ENCODE results near the gene ABCC1.

Gene ABCC1

GRCh38 chr16:16075488-16076422 lies 126.3 kb downstream of the ABCC1 start:
- peak overlapping the region; percentile 17 for H4K91ac ChIP-seq (ENCODE audit: low read depth, low read length)
- H2AK5ac ChIP-seq (ENCODE audit: low read length) = peak overlapping the region; percentile 66
- H3K9ac ChIP-seq (ENCODE audit: low read length) = no peak overlapping the region
- H3K27ac ChIP-seq (ENCODE audit: low read depth, low read length) = no peak overlapping the region
- no peak overlapping the region for H3K23ac ChIP-seq (ENCODE audit: low read length)
- H4K12ac ChIP-seq (ENCODE audit: low read depth, low read length) = no peak overlapping the region
- no peak overlapping the region for H3K4me2 ChIP-seq (ENCODE audit: low read length)
- H3K79me1 ChIP-seq (ENCODE audit: low read length) = peaks cover 4% of the 10 kb centered on the region
- H3K36me3 ChIP-seq (ENCODE audit: control insufficient read depth in 1 of 2, insufficient read depth in 2 of 2, low read length in 2 of 2) = peaks cover 13 to 15% of the 10 kb centered on the region in 2 experiments
- H2BK12ac ChIP-seq (ENCODE audit: low read length) = peak overlapping the region; percentile 51
- H4K8ac ChIP-seq (ENCODE audit: low read depth, low read length) = peak overlapping the region; percentile 33
- H2BK5ac ChIP-seq (ENCODE audit: low read depth, low read length, poor library complexity) = no peak overlapping the region
- peak overlapping the region; percentile 30 for H3K18ac ChIP-seq (ENCODE audit: low read length)
- H3K14ac ChIP-seq (ENCODE audit: low read length) = peak overlapping the region; percentile 45
- WGBS (ENCODE audit: extremely low coverage, insufficient coverage, insufficient read length) = no CpG with 5 or more reads among the region's 31 CpGs
- peak overlapping the region; percentile 56 for H2BK120ac ChIP-seq (ENCODE audit: insufficient read depth, low read length, poor library complexity)
- peak in 1 of 2 donors; percentile 32 for DNase-seq
- H3K4ac ChIP-seq (ENCODE audit: low read depth, low read length) = no peak overlapping the region
- no peaks in the 10 kb centered on the region for H3K9me3 ChIP-seq (ENCODE audit: insufficient read depth, low read depth, low read length)
- H3K4me1 ChIP-seq (ENCODE audit: control insufficient read depth in 1 of 2, insufficient read depth in 2 of 2, low read length in 2 of 2) = peaks cover 10 to 13% of the 10 kb centered on the region in 2 experiments
- H3K79me2 ChIP-seq (ENCODE audit: control insufficient read depth, insufficient read depth, low read length, poor library complexity) = peaks cover 2% of the 10 kb centered on the region
- peak overlapping the region; percentile 32 for H3K4me3 ChIP-seq (ENCODE audit: low read depth, low read length)
- H3K27me3 ChIP-seq (ENCODE audit: insufficient read depth, low read length) = no peaks in the 10 kb centered on the region
- no peak overlapping the region for H2AFZ ChIP-seq (ENCODE audit: insufficient read depth, low read length, poor library complexity)

GRCh38 chr16:16076423-16076813 lies 127.0 kb downstream of the ABCC1 start:
- H3K9ac ChIP-seq (ENCODE audit: low read length) = no peak overlapping the region
- no peak overlapping the region for H3K18ac ChIP-seq (ENCODE audit: low read length)
- peaks cover 10 to 13% of the 10 kb centered on the region in 2 experiments for H3K4me1 ChIP-seq (ENCODE audit: control insufficient read depth in 1 of 2, insufficient read depth in 2 of 2, low read length in 2 of 2)
- no peak overlapping the region for H4K8ac ChIP-seq (ENCODE audit: low read depth, low read length)
- no peak overlapping the region for H3K4ac ChIP-seq (ENCODE audit: low read depth, low read length)
- no peak overlapping the region for H3K27ac ChIP-seq (ENCODE audit: low read depth, low read length)
- peaks cover 13 to 15% of the 10 kb centered on the region in 2 experiments for H3K36me3 ChIP-seq (ENCODE audit: control insufficient read depth in 1 of 2, insufficient read depth in 2 of 2, low read length in 2 of 2)
- peaks cover 2% of the 10 kb centered on the region for H3K79me2 ChIP-seq (ENCODE audit: control insufficient read depth, insufficient read depth, low read length, poor library complexity)
- H4K91ac ChIP-seq (ENCODE audit: low read depth, low read length) = no peak overlapping the region
- peaks cover 4% of the 10 kb centered on the region for H3K79me1 ChIP-seq (ENCODE audit: low read length)
- peak overlapping the region; percentile 32 for H3K4me3 ChIP-seq (ENCODE audit: low read depth, low read length)
- peak in 1 of 2 donors; percentile 9 for DNase-seq
- H3K23ac ChIP-seq (ENCODE audit: low read length) = no peak overlapping the region
- H2AK5ac ChIP-seq (ENCODE audit: low read length) = no peak overlapping the region
- no peak overlapping the region for H2AFZ ChIP-seq (ENCODE audit: insufficient read depth, low read length, poor library complexity)
- no peak overlapping the region for H4K12ac ChIP-seq (ENCODE audit: low read depth, low read length)
- H2BK120ac ChIP-seq (ENCODE audit: insufficient read depth, low read length, poor library complexity) = no peak overlapping the region
- H3K4me2 ChIP-seq (ENCODE audit: low read length) = no peak overlapping the region
- H2BK5ac ChIP-seq (ENCODE audit: low read depth, low read length, poor library complexity) = no peak overlapping the region
- H3K27me3 ChIP-seq (ENCODE audit: insufficient read depth, low read length) = no peaks in the 10 kb centered on the region
- H2BK12ac ChIP-seq (ENCODE audit: low read length) = no peak overlapping the region
- no CpG with 5 or more reads among the region's 9 CpGs for WGBS (ENCODE audit: extremely low coverage, insufficient coverage, insufficient read length)
- H3K9me3 ChIP-seq (ENCODE audit: insufficient read depth, low read depth, low read length) = no peaks in the 10 kb centered on the region
- H3K14ac ChIP-seq (ENCODE audit: low read length) = no peak overlapping the region

GRCh38 chr16:16080465-16081065 lies 131.1 kb downstream of the ABCC1 start:
- H4K12ac ChIP-seq (ENCODE audit: low read depth, low read length) = no peak overlapping the region
- H2BK120ac ChIP-seq (ENCODE audit: insufficient read depth, low read length, poor library complexity) = no peak overlapping the region
- no peak overlapping the region for H2AK5ac ChIP-seq (ENCODE audit: low read length)
- no peak overlapping the region for H2AFZ ChIP-seq (ENCODE audit: insufficient read depth, low read length, poor library complexity)
- no peak overlapping the region for H3K9ac ChIP-seq (ENCODE audit: low read length)
- no peak overlapping the region for H3K4me3 ChIP-seq (ENCODE audit: low read depth, low read length)
- WGBS (ENCODE audit: extremely low coverage, insufficient coverage, insufficient read length) = no CpG with 5 or more reads among the region's 10 CpGs
- H3K4ac ChIP-seq (ENCODE audit: low read depth, low read length) = no peak overlapping the region
- peaks cover 0 to under 1% of the 10 kb centered on the region in 2 experiments for H3K4me1 ChIP-seq (ENCODE audit: control insufficient read depth in 1 of 2, insufficient read depth in 2 of 2, low read length in 2 of 2)
- H3K18ac ChIP-seq (ENCODE audit: low read length) = no peak overlapping the region
- H4K8ac ChIP-seq (ENCODE audit: low read depth, low read length) = no peak overlapping the region
- no peak overlapping the region for H3K27ac ChIP-seq (ENCODE audit: low read depth, low read length)
- no peak overlapping the region for H3K4me2 ChIP-seq (ENCODE audit: low read length)
- no peaks in the 10 kb centered on the region for H3K27me3 ChIP-seq (ENCODE audit: insufficient read depth, low read length)
- H3K36me3 ChIP-seq (ENCODE audit: control insufficient read depth in 1 of 2, insufficient read depth in 2 of 2, low read length in 2 of 2) = peaks cover 20 to 27% of the 10 kb centered on the region in 2 experiments
- no peak overlapping the region for H3K14ac ChIP-seq (ENCODE audit: low read length)
- H2BK5ac ChIP-seq (ENCODE audit: low read depth, low read length, poor library complexity) = no peak overlapping the region
- DNase-seq = peak; percentile 51 to 53
- no peak overlapping the region for H4K91ac ChIP-seq (ENCODE audit: low read depth, low read length)
- H3K79me2 ChIP-seq (ENCODE audit: control insufficient read depth, insufficient read depth, low read length, poor library complexity) = no peaks in the 10 kb centered on the region
- no peak overlapping the region for H2BK12ac ChIP-seq (ENCODE audit: low read length)
- H3K79me1 ChIP-seq (ENCODE audit: low read length) = no peaks in the 10 kb centered on the region
- peaks cover 5% of the 10 kb centered on the region for H3K9me3 ChIP-seq (ENCODE audit: insufficient read depth, low read depth, low read length)
- no peak overlapping the region for H3K23ac ChIP-seq (ENCODE audit: low read length)

GRCh38 chr16:16081141-16081540 lies 131.7 kb downstream of the ABCC1 start:
- H2AK5ac ChIP-seq (ENCODE audit: low read length) = no peak overlapping the region
- no CpG with 5 or more reads among the region's 3 CpGs for WGBS (ENCODE audit: extremely low coverage, insufficient coverage, insufficient read length)
- H4K12ac ChIP-seq (ENCODE audit: low read depth, low read length) = no peak overlapping the region
- no peak overlapping the region for H2BK120ac ChIP-seq (ENCODE audit: insufficient read depth, low read length, poor library complexity)
- H3K79me1 ChIP-seq (ENCODE audit: low read length) = no peaks in the 10 kb centered on the region
- H3K9me3 ChIP-seq (ENCODE audit: insufficient read depth, low read depth, low read length) = peaks cover 5% of the 10 kb centered on the region
- no peaks in the 10 kb centered on the region for H3K4me1 ChIP-seq (ENCODE audit: control insufficient read depth in 1 of 2, insufficient read depth in 2 of 2, low read length in 2 of 2)
- H3K27me3 ChIP-seq (ENCODE audit: insufficient read depth, low read length) = no peaks in the 10 kb centered on the region
- no peak overlapping the region for H2AFZ ChIP-seq (ENCODE audit: insufficient read depth, low read length, poor library complexity)
- H3K9ac ChIP-seq (ENCODE audit: low read length) = no peak overlapping the region
- H4K8ac ChIP-seq (ENCODE audit: low read depth, low read length) = no peak overlapping the region
- no peak overlapping the region for H3K27ac ChIP-seq (ENCODE audit: low read depth, low read length)
- H3K4me3 ChIP-seq (ENCODE audit: low read depth, low read length) = no peak overlapping the region
- H3K23ac ChIP-seq (ENCODE audit: low read length) = no peak overlapping the region
- H3K36me3 ChIP-seq (ENCODE audit: control insufficient read depth in 1 of 2, insufficient read depth in 2 of 2, low read length in 2 of 2) = peaks cover 23 to 31% of the 10 kb centered on the region in 2 experiments
- no peaks in the 10 kb centered on the region for H3K79me2 ChIP-seq (ENCODE audit: control insufficient read depth, insufficient read depth, low read length, poor library complexity)
- H3K4me2 ChIP-seq (ENCODE audit: low read length) = no peak overlapping the region
- H2BK12ac ChIP-seq (ENCODE audit: low read length) = no peak overlapping the region
- no peak overlapping the region for H2BK5ac ChIP-seq (ENCODE audit: low read depth, low read length, poor library complexity)
- no peak overlapping the region for H3K14ac ChIP-seq (ENCODE audit: low read length)
- H3K4ac ChIP-seq (ENCODE audit: low read depth, low read length) = no peak overlapping the region
- no peak for DNase-seq
- no peak overlapping the region for H4K91ac ChIP-seq (ENCODE audit: low read depth, low read length)
- no peak overlapping the region for H3K18ac ChIP-seq (ENCODE audit: low read length)

Measured in trophoblast cell (in vitro differentiated cells and primary cell).